ENCODE results near the gene GPATCH4. TPM values are rescaled to one million over a fixed set of nuclear protein-coding genes. Genes with fewer than 3 reads are reported as not detected.
"Not testable (repeated sequence)": the region's sequence is repeated elsewhere in the genome, so short reads cannot be mapped to it uniquely, and the experiment has no call there.

GPATCH4 gene
- total RNA-seq, 4 donors from 2014 or later: 35.6 to 103 (median 47.6) TPM

GRCh38 chr1:156590326-156591180, 10.7 kb downstream of the GPATCH4 start:
- Histone ChIP-seq H3K36me3 (peaks cover 0 to 18% of the 10 kb centered on the region in 2 donors), H3K4me1 (peaks cover 5 to 6% of the 10 kb centered on the region in 2 donors), H3K9me3 (no peaks in the 10 kb centered on the region), H3K27ac (peak overlapping the region; percentile 83 to 91 (median 86)), H3K27me3 (no peaks in the 10 kb centered on the region), H3K4me3 (peak overlapping the region in 3 of 4 donors; percentile 70 to 97 (median 76))
- DNase-seq (no peak), ATAC-seq (no peak)
- intact Hi-C loops (cut with DNase I; ENCODE audit: low total_unique reads) (loop anchor here (1.0 kb wide), 1 partner anchor 11 kb away; the partner anchor contains the start of gene GPATCH4), in situ Hi-C loops (cut with MboI; ENCODE audit: low sequenced_read_pairs in 4 of 4) (no loop called here)
- TF ChIP-seq POLR2A (IDR thresholded peaks at IDR 0.05) (no peak), CTCF (IDR thresholded peaks at IDR 0.05 in 4 of 5, conservative IDR thresholded peaks at IDR 0.05 in 1 of 5) (no peak)

GRCh38 chr1:156589546-156589945, 11.7 kb downstream of the GPATCH4 start:
- ATAC-seq (no peak), DNase-seq (no peak)
- H3K27ac ChIP-seq: no peak overlapping the region
- no peak for TF ChIP-seq CTCF (IDR thresholded peaks at IDR 0.05 in 4 of 5, conservative IDR thresholded peaks at IDR 0.05 in 1 of 5)
- no peak for TF ChIP-seq POLR2A (IDR thresholded peaks at IDR 0.05)
- H3K36me3 ChIP-seq: peaks cover 0 to 10% of the 10 kb centered on the region in 2 donors
- H3K4me3 ChIP-seq: no peak overlapping the region
- in situ Hi-C loops (cut with MboI; ENCODE audit: low sequenced_read_pairs in 4 of 4): no loop called here
- no peaks in the 10 kb centered on the region for H3K27me3 ChIP-seq
- intact Hi-C loops (cut with DNase I; ENCODE audit: low total_unique reads): no loop called here
- no peaks in the 10 kb centered on the region for H3K9me3 ChIP-seq
- H3K4me1 ChIP-seq: peaks cover 5 to 6% of the 10 kb centered on the region in 2 donors

GRCh38 chr1:156587927-156588326, 13.4 kb downstream of the GPATCH4 start:
- H3K27me3 ChIP-seq; DNase-seq; H3K9me3 ChIP-seq; intact Hi-C loops (cut with DNase I; ENCODE audit: low total_unique reads); H3K4me3 ChIP-seq; in situ Hi-C loops (cut with MboI; ENCODE audit: low sequenced_read_pairs in 4 of 4); H3K4me1 ChIP-seq; H3K27ac ChIP-seq; ATAC-seq; H3K36me3 ChIP-seq: not testable (repeated sequence)

GRCh38 chr1:156586892-156587477, 14.3 kb downstream of the GPATCH4 start:
- no peak overlapping the region for H3K27ac ChIP-seq
- intact Hi-C loops (cut with DNase I; ENCODE audit: low total_unique reads) (no loop called here), in situ Hi-C loops (cut with MboI; ENCODE audit: low sequenced_read_pairs in 4 of 4) (no loop called here)
- no peak for ATAC-seq
- no peak overlapping the region for H3K4me3 ChIP-seq
- no peaks in the 10 kb centered on the region for H3K9me3 ChIP-seq
- TF ChIP-seq CTCF (IDR thresholded peaks at IDR 0.05 in 4 of 5, conservative IDR thresholded peaks at IDR 0.05 in 1 of 5) (no peak), POLR2A (IDR thresholded peaks at IDR 0.05) (no peak)
- no peak for DNase-seq
- H3K4me1 ChIP-seq: peaks cover under 1 to 9% of the 10 kb centered on the region in 2 donors
- H3K36me3 ChIP-seq: no peaks in the 10 kb centered on the region
- H3K27me3 ChIP-seq: no peaks in the 10 kb centered on the region

GRCh38 chr1:156586323-156586722, 15.0 kb downstream of the GPATCH4 start:
- DNase-seq: no peak
- H3K27me3 ChIP-seq: no peaks in the 10 kb centered on the region
- TF ChIP-seq POLR2A (IDR thresholded peaks at IDR 0.05): no peak
- TF ChIP-seq CTCF (IDR thresholded peaks at IDR 0.05 in 4 of 5, conservative IDR thresholded peaks at IDR 0.05 in 1 of 5): no peak
- intact Hi-C loops (cut with DNase I; ENCODE audit: low total_unique reads): no loop called here
- no peaks in the 10 kb centered on the region for H3K9me3 ChIP-seq
- in situ Hi-C loops (cut with MboI; ENCODE audit: low sequenced_read_pairs in 4 of 4): no loop called here
- peaks cover 0 to 14% of the 10 kb centered on the region in 2 donors for H3K4me1 ChIP-seq
- H3K27ac ChIP-seq: no peak overlapping the region
- no peaks in the 10 kb centered on the region for H3K36me3 ChIP-seq
- ATAC-seq: no peak
- H3K4me3 ChIP-seq: no peak overlapping the region

Data from gastrocnemius medialis (tissue), 4 donors.